Endometrial microvascular endothelial cells (primary cell): ENCODE results near the gene IGSF1. TPM values are rescaled to one million over a fixed set of nuclear protein-coding genes. Genes with fewer than 3 reads are reported as not detected.

Source experiments
- in situ Hi-C: cut with HindIII; loops from 2 replicates; pipeline ENCODE4 v1.10.0; 2017; ENCODE audit warnings: low sequenced_read_pairs, low pct_unique_long_range_greater_than_20kb; ENCODE audit errors: inconsistent ontology term
- total RNA-seq: library from RNA; depleted of rRNA; stranded (reverse); fragments of >200 nt; gene quantifications from one replicate; pipeline ENCODE4 v1.2.3, GENCODE V29; 2015; ENCODE audit errors: inconsistent ontology term

IGSF1 gene, protein sequence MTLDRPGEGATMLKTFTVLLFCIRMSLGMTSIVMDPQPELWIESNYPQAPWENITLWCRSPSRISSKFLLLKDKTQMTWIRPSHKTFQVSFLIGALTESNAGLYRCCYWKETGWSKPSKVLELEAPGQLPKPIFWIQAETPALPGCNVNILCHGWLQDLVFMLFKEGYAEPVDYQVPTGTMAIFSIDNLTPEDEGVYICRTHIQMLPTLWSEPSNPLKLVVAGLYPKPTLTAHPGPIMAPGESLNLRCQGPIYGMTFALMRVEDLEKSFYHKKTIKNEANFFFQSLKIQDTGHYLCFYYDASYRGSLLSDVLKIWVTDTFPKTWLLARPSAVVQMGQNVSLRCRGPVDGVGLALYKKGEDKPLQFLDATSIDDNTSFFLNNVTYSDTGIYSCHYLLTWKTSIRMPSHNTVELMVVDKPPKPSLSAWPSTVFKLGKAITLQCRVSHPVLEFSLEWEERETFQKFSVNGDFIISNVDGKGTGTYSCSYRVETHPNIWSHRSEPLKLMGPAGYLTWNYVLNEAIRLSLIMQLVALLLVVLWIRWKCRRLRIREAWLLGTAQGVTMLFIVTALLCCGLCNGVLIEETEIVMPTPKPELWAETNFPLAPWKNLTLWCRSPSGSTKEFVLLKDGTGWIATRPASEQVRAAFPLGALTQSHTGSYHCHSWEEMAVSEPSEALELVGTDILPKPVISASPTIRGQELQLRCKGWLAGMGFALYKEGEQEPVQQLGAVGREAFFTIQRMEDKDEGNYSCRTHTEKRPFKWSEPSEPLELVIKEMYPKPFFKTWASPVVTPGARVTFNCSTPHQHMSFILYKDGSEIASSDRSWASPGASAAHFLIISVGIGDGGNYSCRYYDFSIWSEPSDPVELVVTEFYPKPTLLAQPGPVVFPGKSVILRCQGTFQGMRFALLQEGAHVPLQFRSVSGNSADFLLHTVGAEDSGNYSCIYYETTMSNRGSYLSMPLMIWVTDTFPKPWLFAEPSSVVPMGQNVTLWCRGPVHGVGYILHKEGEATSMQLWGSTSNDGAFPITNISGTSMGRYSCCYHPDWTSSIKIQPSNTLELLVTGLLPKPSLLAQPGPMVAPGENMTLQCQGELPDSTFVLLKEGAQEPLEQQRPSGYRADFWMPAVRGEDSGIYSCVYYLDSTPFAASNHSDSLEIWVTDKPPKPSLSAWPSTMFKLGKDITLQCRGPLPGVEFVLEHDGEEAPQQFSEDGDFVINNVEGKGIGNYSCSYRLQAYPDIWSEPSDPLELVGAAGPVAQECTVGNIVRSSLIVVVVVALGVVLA (N-terminal part only)
- not detected for total RNA-seq

DNA sequence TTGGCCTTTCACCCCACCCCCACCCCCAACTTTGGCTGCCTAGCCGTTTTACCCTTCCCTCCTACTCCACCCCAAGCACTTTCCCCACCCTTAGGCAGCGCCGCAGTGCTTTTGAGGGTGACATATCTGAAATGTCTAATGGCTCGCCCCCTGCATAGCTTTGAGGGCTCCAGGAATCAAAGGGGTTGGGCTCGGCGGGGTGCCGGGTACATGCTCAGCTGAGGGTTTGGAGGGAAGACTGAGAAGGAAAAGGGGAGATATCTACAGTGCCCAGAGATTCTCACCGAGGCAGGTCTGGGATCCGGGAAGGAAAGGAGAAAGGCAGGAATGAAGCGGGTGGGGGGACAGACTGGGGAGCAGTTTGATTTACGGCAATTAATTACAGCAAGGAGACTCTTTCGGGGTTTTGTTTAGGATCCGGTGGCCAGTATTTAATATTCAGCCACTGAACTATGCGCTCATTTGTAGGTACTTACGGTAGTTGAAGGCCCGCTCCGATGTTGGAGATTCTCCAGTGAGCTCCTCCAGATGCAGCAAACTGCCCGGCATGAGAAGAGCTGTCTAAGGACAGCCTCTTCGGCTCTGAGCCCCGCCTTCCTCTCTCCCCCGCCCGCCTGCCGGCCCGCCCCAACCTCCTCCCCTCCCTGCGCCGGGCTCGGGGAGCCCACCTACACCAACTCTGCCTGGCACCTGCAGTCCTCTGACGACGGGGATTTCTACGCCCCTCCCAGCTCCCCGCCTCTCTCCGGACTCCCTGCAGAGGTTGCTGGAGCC is at the start of gene IGSF1:
Gene IGSF1, minus strand, starts transcription at position 569 of the 774 bp plus-strand sequence. CDS start 2,632 bp downstream, outside the sequence.
- in situ Hi-C loops: no loop called here

DNA sequence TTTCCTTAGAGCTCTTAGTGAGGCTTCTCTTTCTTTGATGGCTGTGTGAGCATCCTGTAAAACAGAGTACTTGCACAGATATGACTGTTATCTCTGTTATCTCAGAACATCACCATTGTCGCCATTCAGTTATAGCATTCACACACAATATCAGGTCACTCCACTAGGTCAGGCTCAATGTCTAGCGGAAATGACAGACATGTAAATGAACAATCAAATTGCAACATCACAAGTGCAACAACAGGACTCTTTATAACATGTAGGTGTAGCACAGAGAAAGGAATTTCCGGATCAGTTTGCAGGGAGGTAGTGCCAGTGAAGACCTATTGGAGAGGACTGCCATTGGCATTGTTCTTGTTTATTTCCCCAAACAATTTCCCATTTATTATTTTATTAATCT is 43.2 kb upstream of the IGSF1 start:
- in situ Hi-C loops: no loop called here

DNA sequence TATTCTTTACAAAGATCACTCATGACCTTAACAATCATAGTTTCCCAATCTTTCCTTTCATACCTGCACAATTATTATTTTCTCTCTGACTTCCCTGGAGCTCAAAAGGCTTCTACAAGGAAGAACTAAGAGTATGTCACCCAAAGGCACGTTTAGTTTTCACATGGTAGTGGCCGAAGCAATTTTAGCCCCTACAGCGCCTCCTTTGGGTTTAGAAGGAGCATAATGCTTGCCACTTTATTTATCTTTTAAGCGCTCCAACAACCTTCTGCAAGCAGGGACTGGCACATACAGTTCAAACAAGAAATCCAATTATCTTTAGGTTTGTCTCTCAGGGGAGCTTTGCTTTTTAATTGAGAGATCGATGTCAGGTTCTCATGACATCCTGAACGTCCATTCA is 42.0 kb upstream of the IGSF1 start:
- in situ Hi-C loops: no loop called here

DNA sequence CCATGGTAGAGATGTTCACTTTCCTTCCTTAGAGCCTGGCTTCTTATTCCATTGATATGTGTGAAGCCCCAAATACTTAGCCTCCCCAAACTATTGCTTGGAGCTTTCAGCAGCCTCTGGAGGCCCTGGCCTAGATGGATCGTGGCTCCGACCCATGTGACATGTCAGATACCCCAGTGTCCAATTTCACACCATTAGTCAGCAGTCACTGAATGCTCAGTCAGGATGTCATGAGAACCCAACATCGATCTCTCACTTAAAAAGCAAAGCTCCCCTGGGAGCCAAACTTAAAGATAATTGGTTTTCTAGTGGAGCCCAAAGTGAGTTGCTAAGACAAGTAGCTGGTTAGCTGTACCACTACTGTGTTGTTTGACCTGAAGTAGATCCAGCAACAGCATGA is 41.6 kb upstream of the IGSF1 start:
- in situ Hi-C loops: no loop called here

DNA sequence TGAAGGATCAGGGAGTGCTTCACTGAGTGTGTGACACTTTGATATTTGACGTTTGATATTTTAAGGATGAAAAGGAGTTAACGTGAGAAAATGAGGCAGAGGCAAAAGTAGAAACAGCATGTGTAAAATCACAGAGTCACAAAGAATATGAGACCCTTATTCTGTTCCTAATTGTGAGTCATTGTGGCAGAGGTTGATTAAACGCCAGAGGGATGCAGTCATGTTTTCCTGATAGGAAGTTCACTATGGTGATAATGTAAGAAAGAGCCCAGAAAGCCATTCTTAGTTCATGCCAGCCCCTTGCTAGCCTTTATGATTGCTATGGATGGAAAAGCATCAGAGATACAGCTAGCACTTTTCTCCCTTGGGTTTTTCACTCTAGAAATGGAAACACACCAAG is 33.5 kb upstream of the IGSF1 start:
- in situ Hi-C loops: no loop called here

DNA sequence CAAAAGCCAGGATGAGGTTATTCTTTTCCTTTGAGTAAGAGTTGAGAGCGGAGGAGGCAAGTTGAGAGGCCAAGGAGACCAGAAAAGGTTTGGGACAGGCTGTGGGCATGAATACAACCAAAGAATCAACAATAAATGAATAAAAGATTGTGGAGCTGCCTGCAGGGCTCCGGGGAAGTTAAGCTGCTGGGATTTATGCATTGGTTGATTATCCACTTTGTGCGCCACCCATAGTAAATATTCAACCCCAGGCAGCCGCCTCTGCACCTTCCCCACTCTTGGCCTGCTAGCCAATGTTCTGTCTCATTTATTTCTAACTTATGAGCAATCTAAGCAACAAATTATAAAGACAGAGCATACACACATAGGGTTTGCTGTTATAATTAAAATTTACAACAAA is 28.2 kb upstream of the IGSF1 start:
- in situ Hi-C loops: no loop called here

DNA sequence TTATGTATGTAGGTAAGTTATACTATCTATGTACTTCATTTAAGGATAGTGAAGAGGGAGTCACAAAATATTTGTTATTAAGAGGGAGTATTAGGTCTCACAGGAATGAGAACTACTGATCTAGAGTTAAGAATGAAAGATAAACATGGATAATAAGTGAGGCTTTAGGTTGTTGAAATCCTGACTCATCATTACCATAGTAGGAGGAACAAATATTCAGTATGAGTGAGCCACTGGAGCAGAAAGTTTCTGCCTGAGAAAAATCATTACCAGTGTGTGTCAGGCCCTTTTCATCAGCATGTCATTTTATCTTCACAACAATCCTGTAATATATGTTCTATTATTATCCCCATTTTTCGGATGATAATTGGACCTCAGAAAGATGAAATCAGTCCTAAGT is 27.2 kb upstream of the IGSF1 start:
- in situ Hi-C loops: no loop called here

DNA sequence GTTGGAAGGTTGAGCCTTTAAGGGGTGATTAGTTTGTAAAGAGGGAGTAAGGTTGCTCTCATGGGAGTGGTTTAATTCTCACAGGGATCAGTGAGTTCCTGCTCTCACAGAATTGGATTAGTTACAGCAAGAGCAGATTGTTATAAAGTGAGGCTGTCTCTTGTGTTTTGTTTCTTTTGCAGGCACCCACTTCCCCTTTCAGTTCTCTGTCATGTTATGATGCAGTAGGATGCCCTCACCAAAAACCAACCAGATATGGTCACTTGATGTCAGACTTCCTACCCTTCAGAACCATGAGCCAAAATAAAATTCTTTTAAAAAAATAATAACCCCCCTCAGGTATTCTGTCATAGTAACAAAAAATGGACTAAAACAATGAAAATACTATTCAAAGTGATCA is 19.9 kb upstream of the IGSF1 start:
- in situ Hi-C loops: no loop called here

DNA sequence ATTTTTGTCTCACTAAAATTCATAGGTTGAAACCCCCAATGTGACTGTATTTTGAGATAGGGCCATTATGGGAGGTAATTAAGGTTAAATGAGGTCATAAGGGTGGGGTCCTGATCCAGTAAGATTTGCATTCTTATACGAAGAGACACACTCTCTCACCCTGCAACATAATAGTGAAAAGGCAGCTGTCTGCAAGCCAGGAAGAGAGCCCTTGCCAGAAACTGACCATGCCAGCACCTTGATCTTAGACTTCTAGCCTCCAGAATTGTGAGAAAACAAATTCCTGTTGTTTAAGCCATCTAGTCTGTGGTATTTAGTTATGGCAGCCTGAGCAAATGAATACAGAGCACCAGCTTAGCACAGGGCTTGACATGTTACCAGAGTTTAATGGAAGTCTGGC is 17.5 kb upstream of the IGSF1 start:
- in situ Hi-C loops: no loop called here

DNA sequence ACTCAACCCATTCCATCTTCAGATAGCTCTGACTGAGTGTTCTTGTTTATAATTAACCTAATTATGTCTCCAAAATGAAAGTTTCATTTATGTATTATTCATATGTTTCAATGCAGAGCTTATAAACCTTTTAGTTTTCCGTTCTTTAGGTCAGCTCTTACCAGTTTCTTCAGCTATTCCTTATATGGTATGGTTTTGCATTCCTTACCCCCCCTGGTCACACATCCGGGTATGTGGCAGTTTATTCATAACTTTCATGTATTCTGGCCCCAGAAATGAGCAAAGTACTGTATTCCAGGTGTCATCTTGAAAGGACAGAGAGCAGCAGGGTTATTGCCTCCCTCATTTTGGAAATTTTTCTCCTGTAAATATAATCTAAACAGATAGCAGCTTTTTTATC is 16.8 kb upstream of the IGSF1 start:
- in situ Hi-C loops: no loop called here

DNA sequence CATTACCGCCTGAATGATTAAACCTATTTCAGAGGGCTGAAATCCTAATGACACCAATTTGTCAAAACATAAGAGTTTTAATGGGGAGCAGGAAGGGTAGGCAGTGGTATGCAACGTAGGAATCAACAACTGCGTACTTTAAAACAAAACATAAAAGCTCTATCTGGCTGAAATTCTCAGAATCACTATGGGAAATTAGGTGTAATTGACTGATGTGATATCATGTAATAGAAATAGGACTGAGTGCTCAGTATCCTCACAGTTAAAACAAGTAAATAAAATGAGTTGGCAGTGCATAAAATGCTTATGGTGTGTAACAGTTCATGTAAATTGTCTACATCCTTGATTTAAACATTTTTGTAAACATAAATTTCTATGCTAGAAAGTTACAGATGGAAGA is 13.6 kb upstream of the IGSF1 start:
- in situ Hi-C loops: no loop called here

DNA sequence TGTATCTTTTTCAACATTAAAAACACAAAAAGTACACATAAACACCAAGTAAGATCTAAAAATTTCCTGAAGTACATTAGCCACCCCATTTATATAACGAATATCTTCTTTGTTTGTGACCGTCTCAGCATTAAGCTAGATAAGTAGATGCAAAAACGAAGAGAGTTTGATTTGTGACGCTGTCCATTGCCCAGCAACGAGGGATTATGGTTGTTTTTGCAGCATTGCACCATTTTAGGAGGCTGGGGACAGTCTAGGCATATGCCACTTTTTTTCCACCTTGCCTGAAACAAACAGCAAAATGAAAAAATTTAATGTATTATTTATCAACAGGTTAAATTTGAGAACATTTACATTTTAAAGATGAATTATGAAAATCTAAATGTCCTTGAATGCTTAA is 12.0 kb upstream of the IGSF1 start:
- in situ Hi-C loops: no loop called here

DNA sequence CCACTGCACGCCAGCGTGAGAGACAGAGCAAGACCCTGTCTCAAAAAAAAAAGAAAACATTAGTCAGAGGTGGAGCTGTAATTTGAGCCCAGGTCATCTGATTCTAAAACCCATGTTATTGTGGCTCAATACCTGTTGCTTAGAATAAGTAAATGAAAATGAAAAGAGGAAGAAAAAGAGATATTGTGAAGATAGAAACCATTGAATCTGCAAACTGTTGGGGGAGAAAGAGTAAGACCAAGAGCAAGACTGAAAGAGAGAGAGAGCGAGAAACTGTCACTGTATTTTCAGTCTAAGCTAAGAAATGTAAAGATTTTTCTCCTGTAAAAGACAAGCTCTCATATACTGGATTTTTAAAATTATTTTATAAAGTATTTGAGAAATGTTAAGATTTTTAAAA is 9.7 kb upstream of the IGSF1 start:
- in situ Hi-C loops: no loop called here

DNA sequence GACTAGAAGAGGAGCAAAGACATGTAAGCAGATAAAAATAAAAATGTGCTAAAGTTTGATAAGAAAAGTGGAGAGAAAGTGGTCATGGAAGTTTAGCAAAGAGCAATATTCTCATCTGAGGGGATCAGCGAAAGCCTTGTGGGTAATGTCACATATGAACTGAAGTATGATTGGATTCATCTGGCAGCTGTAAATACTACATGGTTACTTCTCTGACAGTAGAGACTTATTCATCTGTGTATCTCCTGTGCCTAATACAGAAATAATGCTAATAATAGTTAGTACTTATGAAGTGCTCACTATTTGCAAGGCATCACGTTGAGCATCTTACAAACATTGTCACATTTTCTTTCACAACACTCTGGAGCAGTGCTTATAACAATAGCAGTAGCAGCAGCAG is 8.9 kb upstream of the IGSF1 start:
- in situ Hi-C loops: no loop called here

DNA sequence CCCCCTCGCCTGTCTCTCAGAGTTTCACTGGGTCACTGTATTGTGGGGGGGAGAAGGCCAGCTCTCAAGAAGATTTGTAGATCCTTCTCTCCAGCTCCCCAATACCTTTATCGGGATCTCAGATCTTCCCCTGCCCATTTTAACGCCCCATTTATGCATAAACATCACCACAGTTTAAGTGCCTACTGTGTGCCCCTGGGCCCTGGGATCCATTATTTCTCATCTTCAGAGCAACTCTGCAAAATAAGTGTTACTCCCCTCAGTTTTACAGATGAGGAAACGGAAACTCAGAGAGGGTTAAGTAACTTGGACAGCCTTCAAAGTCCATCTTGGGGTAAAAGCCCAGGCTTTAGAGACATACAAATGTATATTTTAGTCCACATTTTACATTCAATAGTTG is 421 bp upstream of the IGSF1 start:
- in situ Hi-C loops: no loop called here

DNA sequence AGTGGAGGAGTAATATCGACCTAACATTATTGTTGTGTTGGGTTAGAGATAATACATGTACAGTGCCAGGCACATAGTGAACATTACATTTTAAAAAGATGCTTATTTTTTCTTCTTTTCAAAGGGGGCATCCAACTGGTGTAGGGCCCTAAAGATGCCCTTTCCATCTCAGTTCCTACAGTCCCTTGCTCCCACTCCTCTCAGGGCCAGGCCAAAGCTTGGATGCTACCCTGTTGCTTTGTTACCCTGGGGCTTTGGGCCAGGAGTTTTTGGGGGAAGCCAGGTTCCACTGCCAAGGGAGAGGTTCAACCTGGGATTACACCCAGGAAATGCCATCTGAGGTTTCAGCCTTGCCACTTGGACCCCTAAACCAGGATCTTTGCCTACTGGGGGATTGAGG is 918 bp downstream of the IGSF1 start:
- in situ Hi-C loops: no loop called here

DNA sequence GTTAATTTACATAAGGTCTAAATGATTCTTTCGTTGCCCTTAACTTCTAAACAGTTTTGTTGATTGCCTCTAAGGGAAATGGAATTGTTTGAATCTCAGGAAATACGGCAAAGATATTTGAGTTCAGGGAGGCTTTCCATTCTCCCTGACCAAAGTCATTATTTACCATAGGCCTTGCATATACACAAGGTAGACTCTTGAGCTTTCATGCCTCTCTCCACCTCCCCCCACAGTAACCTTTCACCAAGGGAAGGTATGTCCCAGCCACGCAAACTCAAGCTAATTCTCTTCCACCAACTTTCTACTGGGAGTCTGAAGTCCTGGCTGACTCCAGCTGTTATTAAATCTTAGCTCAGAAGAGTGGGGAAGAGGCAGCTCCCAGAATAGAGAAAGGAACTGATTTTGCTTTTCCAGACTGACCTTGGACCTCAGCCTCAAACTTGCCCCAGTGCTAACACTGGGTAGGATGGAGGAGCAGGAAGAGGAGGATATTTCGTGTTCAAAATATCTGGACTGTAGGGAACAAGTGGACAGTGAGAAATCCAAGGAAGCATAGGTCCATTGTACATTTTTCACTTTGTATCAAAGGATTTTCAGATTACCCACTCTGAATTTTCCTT is 1.4 kb downstream of the IGSF1 start:
- in situ Hi-C loops: no loop called here

DNA sequence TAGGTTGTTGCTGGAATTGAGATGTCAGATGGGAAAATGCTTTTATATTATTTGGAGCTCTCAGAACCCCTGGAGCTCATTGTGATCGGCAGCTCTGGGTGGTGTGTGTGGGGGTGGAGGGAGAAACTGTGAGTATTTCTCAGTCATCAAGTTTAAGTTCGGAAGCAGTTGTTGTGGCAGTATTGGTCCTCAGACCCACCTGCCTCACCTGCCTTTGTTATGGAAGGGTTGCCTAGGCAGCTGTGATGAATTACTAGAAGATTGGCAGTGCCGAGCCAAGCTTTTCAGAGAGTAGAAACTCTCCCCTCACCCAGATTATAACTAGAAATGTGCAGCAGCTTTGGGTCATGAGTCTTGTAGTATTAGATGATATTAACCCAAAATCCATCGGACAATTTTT is 9.5 kb downstream of the IGSF1 start:
- in situ Hi-C loops: no loop called here
